OCI-LY1 (cell line): ENCODE data around the gene CFL1.

Source experiments
- CTCF ChIP-seq: fragments of 200-600 bp; sonication (generic), shearing (Covaris generic); IDR thresholded peaks from 2 replicates; pipeline ENCODE4 v1.5.1; 2017; ENCODE audit warnings: mild to moderate bottlenecking, antibody characterized with exemption, low read length, moderate library complexity, mixed read lengths
- EZH2 ChIP-seq: fragments of 200-600 bp; sonication (generic), shearing (Covaris generic); IDR thresholded peaks from 2 replicates; pipeline ENCODE4 v1.8.0; 2017; ENCODE audit warnings: borderline replicate concordance, mixed run types, mild to moderate bottlenecking, antibody characterized with exemption, low read length, moderate library complexity, mixed read lengths

GRCh38 chr11:65833297-65834030 is 24.5 kb downstream of the CFL1 start, which contains the start of gene SNX32:
- TF ChIP-seq CTCF (no peak), EZH2 (no peak)
